Nephron progenitor cell (in vitro differentiated cells): ENCODE data around the gene GAPVD1.

Experiments used
- DNase-seq: peaks from one replicate; pipeline ENCODE4 v3.0.0; 2021
- H3K27ac Mint-ChIP-seq: 2 replicates; pipeline ENCODE4 v1.8.0; 2021; ENCODE audit warnings: mild to moderate bottlenecking, moderate library complexity, mixed read lengths
- H3K27me3 Mint-ChIP-seq: 2 replicates; pipeline ENCODE4 v1.8.0; 2021; ENCODE audit warnings: mild to moderate bottlenecking, low read depth, mixed read lengths; ENCODE audit not compliant: poor library complexity
- H3K36me3 Mint-ChIP-seq: 2 replicates; pipeline ENCODE4 v1.8.0; 2021; ENCODE audit warnings: low read depth, mixed read lengths
- H3K4me1 Mint-ChIP-seq: 2 replicates; pipeline ENCODE4 v1.8.0; 2021; ENCODE audit warnings: mixed read lengths
- H3K4me3 Mint-ChIP-seq: 2 replicates; pipeline ENCODE4 v1.8.0; 2021; ENCODE audit warnings: mild to moderate bottlenecking, moderate library complexity, mixed read lengths
- H3K9me3 Mint-ChIP-seq: 2 replicates; pipeline ENCODE4 v1.8.0; 2021; ENCODE audit warnings: mild to moderate bottlenecking, moderate library complexity, mixed read lengths
- CTCF ChIP-seq: fragments of 200-600 bp; sonication (generic); IDR thresholded peaks from 2 replicates; pipeline ENCODE4 v1.5.0; 2021; ENCODE audit warnings: antibody characterized with exemption

Gene GAPVD1

GRCh38 chr9:125254231-125254630, 7.4 kb upstream of the GAPVD1 start:
- DNase-seq: no peak
- H3K4me3 Mint-ChIP-seq: no peak overlapping the region
- peaks cover 5% of the 10 kb centered on the region for H3K4me1 Mint-ChIP-seq
- H3K27me3 Mint-ChIP-seq: peaks cover 4% of the 10 kb centered on the region
- H3K27ac Mint-ChIP-seq: no peak overlapping the region
- H3K36me3 Mint-ChIP-seq: no peaks in the 10 kb centered on the region
- no peaks in the 10 kb centered on the region for H3K9me3 Mint-ChIP-seq
- TF ChIP-seq CTCF: no peak

GRCh38 chr9:125255781-125256391, 5.7 kb upstream of the GAPVD1 start:
- H3K4me1 Mint-ChIP-seq: peaks cover 18% of the 10 kb centered on the region
- no peak for TF ChIP-seq CTCF

GRCh38 chr9:125258160-125258785, 3.4 kb upstream of the GAPVD1 start:
- no peak overlapping the region for H3K27ac Mint-ChIP-seq
- no peaks in the 10 kb centered on the region for H3K9me3 Mint-ChIP-seq
- peaks cover 34% of the 10 kb centered on the region for H3K4me1 Mint-ChIP-seq

More at GRCh38 chr9:125255781-125256391, 5.7 kb upstream of the GAPVD1 start:
- Mint-ChIP-seq H3K9me3 (no peaks in the 10 kb centered on the region), H3K27ac (no peak overlapping the region), H3K36me3 (no peaks in the 10 kb centered on the region), H3K27me3 (peaks cover 6% of the 10 kb centered on the region), H3K4me3 (no peak overlapping the region)
- no peak for DNase-seq

GRCh38 chr9:125258832-125259534, 2.6 kb upstream of the GAPVD1 start:
- H3K27ac Mint-ChIP-seq: peak overlapping the region; percentile 27
- peaks cover 6% of the 10 kb centered on the region for H3K27me3 Mint-ChIP-seq
- no peak overlapping the region for H3K4me3 Mint-ChIP-seq
- H3K4me1 Mint-ChIP-seq: peaks cover 38% of the 10 kb centered on the region
- H3K9me3 Mint-ChIP-seq: no peaks in the 10 kb centered on the region
- DNase-seq: no peak
- H3K36me3 Mint-ChIP-seq: peaks cover 4% of the 10 kb centered on the region
- TF ChIP-seq CTCF: no peak

More at GRCh38 chr9:125258160-125258785, 3.4 kb upstream of the GAPVD1 start:
- no peak for DNase-seq
- H3K27me3 Mint-ChIP-seq: peaks cover 6% of the 10 kb centered on the region
- H3K36me3 Mint-ChIP-seq: no peaks in the 10 kb centered on the region
- no peak overlapping the region for H3K4me3 Mint-ChIP-seq
- TF ChIP-seq CTCF: no peak

GRCh38 chr9:125260561-125260960, 1.1 kb upstream of the GAPVD1 start:
- peaks cover 44% of the 10 kb centered on the region for H3K4me1 Mint-ChIP-seq
- H3K27ac Mint-ChIP-seq: no peak overlapping the region
- H3K4me3 Mint-ChIP-seq: peak overlapping the region; percentile 100
- peaks cover 15% of the 10 kb centered on the region for H3K36me3 Mint-ChIP-seq
- H3K9me3 Mint-ChIP-seq: no peaks in the 10 kb centered on the region
- TF ChIP-seq CTCF: no peak
- DNase-seq: no peak
- peaks cover 3% of the 10 kb centered on the region for H3K27me3 Mint-ChIP-seq
